KG1 (cell line): ENCODE results near the gene SEMA3B.
"Not testable (repeated sequence)": the region's sequence is repeated elsewhere in the genome, so short reads cannot be mapped to it uniquely, and the experiment has no call there.

ENCODE experiments used
- DNase-seq: peaks from one replicate; lab custom pipeline; 2025; lab: John Stamatoyannopoulos, UW

Gene SEMA3B

GRCh38 chr3:50258979-50259378, 10.0 kb upstream of the SEMA3B start:
- no peak for DNase-seq

GRCh38 chr3:50259432-50260026, 9.4 kb upstream of the SEMA3B start:
- DNase-seq, result no peak

- DNase-seq, result peak; percentile 68
Measured at GRCh38 chr3:50260027-50260941, 8.7 kb upstream of the SEMA3B start.

GRCh38 chr3:50260942-50261441, 8.0 kb upstream of the SEMA3B start:
- no peak for DNase-seq

GRCh38 chr3:50261505-50261904, 7.4 kb upstream of the SEMA3B start:
- DNase-seq, result no peak

- DNase-seq, result not testable (repeated sequence)
Measured at GRCh38 chr3:50262200-50262599, 6.7 kb upstream of the SEMA3B start.

GRCh38 chr3:50262778-50263177, 6.2 kb upstream of the SEMA3B start:
- DNase-seq, result no peak

- no peak for DNase-seq
Measured at GRCh38 chr3:50263478-50264382, 5.2 kb upstream of the SEMA3B start.

GRCh38 chr3:50264383-50264963, 4.5 kb upstream of the SEMA3B start:
- DNase-seq, result no peak

- no peak for DNase-seq
Measured at GRCh38 chr3:50264964-50265485, 3.9 kb upstream of the SEMA3B start.

GRCh38 chr3:50265571-50265970, 3.4 kb upstream of the SEMA3B start:
- DNase-seq, result no peak

GRCh38 chr3:50266017-50266416, 2.9 kb upstream of the SEMA3B start:
- no peak for DNase-seq

- no peak for DNase-seq
Measured at GRCh38 chr3:50266836-50267235, 2.1 kb upstream of the SEMA3B start.

- DNase-seq, result no peak
Measured at GRCh38 chr3:50267280-50267913, 1.6 kb upstream of the SEMA3B start.

- DNase-seq, result no peak
Measured at GRCh38 chr3:50268276-50268675, 671 bp upstream of the SEMA3B start.

- DNase-seq, result no peak
Measured at GRCh38 chr3:50269460-50269859, 513 bp downstream of the SEMA3B start.

- no peak for DNase-seq
Measured at GRCh38 chr3:50269977-50270413, 1.0 kb downstream of the SEMA3B start.

GRCh38 chr3:50270422-50271224, 1.7 kb downstream of the SEMA3B start:
- DNase-seq, result no peak

- no peak for DNase-seq
Measured at GRCh38 chr3:50271314-50271936, 2.5 kb downstream of the SEMA3B start.

- DNase-seq, result not testable (repeated sequence)
Measured at GRCh38 chr3:50272538-50272910, 3.6 kb downstream of the SEMA3B start.
